Lung (tissue), 12 donors: ENCODE data around the gene ANKRD13B. TPM values are rescaled to one million over a fixed set of nuclear protein-coding genes. Genes with fewer than 3 reads are reported as not detected.
A peak's percentile ranks its signal among the peaks of the same experiment; 100 is the strongest.

ENCODE experiments used
- ATAC-seq: fragments of 200-7000 bp; cut with Tn5 transposase; one replicate; pipeline ENCODE4 v1.9.1; 2020; ENCODE audit warnings: moderate number of reproducible peaks; ENCODE audit not compliant: insufficient read depth, low FRiP score
- DNase-seq, 3 donors: peaks; one replicate each; pipeline ENCODE4 v3.0.0-alpha.2; 2013 to 2017
- H3K27ac ChIP-seq, 2 donors: one replicate each; pipeline ENCODE4 v1.5.1; 2013; ENCODE audit warnings: mild to moderate bottlenecking in 2 of 2, moderate library complexity in 2 of 2, control low read depth in 1 of 2, inconsistent platforms in 1 of 2, low read depth in 1 of 2, low read length in 1 of 2
- H3K27me3 ChIP-seq, 3 donors: one replicate each; pipeline ENCODE4 v1.5.1; 2013; ENCODE audit warnings: low read length in 2 of 3; ENCODE audit not compliant: control insufficient read depth in 3 of 3, insufficient read depth in 3 of 3
- H3K36me3 ChIP-seq, 4 donors: one replicate each; pipeline ENCODE4 v1.5.1; 2013; ENCODE audit warnings: low read length in 4 of 4, mild to moderate bottlenecking in 1 of 4, moderate library complexity in 1 of 4; ENCODE audit not compliant: control insufficient read depth in 4 of 4, insufficient read depth in 4 of 4
- H3K4me1 ChIP-seq, 5 donors: one replicate each; pipeline ENCODE4 v1.5.1; 2013; ENCODE audit warnings: low read length in 5 of 5, mild to moderate bottlenecking in 2 of 5, moderate library complexity in 1 of 5; ENCODE audit not compliant: control insufficient read depth in 5 of 5, insufficient read depth in 5 of 5
- H3K4me3 ChIP-seq: one replicate; pipeline ENCODE4 v1.5.1; 2013; ENCODE audit warnings: mild to moderate bottlenecking, control low read depth, moderate library complexity
- H3K9ac ChIP-seq, 2 donors: one replicate each; pipeline ENCODE4 v1.5.1; 2013; ENCODE audit warnings: low read length in 2 of 2, control low read depth in 1 of 2; ENCODE audit not compliant: insufficient read depth in 1 of 2
- H3K9me3 ChIP-seq, 4 donors: one replicate each; pipeline ENCODE4 v1.5.1; 2013; ENCODE audit warnings: low read length in 3 of 4, mild to moderate bottlenecking in 1 of 4, moderate library complexity in 1 of 4; ENCODE audit not compliant: control insufficient read depth in 4 of 4, insufficient read depth in 3 of 4
- CTCF ChIP-seq: IDR thresholded peaks from 2 replicates; pipeline ENCODE4 v1.5.1; 2012; ENCODE audit warnings: mild to moderate bottlenecking; ENCODE audit errors: control extremely low read depth, extremely low read depth
- WGBS, 2 donors: extraction: QIAGEN DNeasy Blood & Tissue Kit; methylation state at CpG; one replicate each; pipeline ENCODE4 v1.1.7; 2013; 5-methylcytosine and 5-hydroxymethylcytosine counted together
- polyA plus RNA-seq, 2 donors: library from polyadenylated mRNA; stranded (reverse); fragments of 200-250 nt; gene quantifications; one replicate each; pipeline ENCODE4 v1.2.1, GENCODE V29; 2013
- total RNA-seq, 2 donors: library from RNA; depleted of rRNA in 1 of 2; stranded (reverse); fragments of >200 nt in 1 of 2; gene quantifications; one replicate each; pipeline ENCODE4 v1.2.1, GENCODE V29; 2014 to 2021
- donor health status: control.
- donor health status: control.
- donor health status: Bipolar disorder and iron deficiency.
- donor health status: healthy.
- donor health status: DM: yes; HTN: yes; CAD: no.

The ANKRD13B gene
- total and polyA plus RNA-seq, 4 donors, result 2.7 to 6.9 (median 4.9) TPM

- peak overlapping the region in 1 of 2 donors; percentile 93 for H3K27ac ChIP-seq
- no peak overlapping the region for H3K9ac ChIP-seq
- no peak for TF ChIP-seq CTCF
- H3K36me3 ChIP-seq, result peaks cover 0 to 3% (median 0%) of the 10 kb centered on the region in 4 donors
- no peak overlapping the region for H3K4me3 ChIP-seq
- DNase-seq (no peak), ATAC-seq (no peak)
- peaks cover 0 to 3% (median 0%) of the 10 kb centered on the region in 4 donors for H3K9me3 ChIP-seq
- H3K4me1 ChIP-seq, result peaks cover 0 to 13% (median 11%) of the 10 kb centered on the region in 5 donors
- WGBS, 2 donors, result 53 to 54% methylated on average over 4 of the region's 4 CpGs
- H3K27me3 ChIP-seq, result peaks cover 0 to 29% (median 24%) of the 10 kb centered on the region in 3 donors
These were observed 30.3 kb downstream of the ANKRD13B start for GRCh38 chr17:29623283-29623647.

GRCh38 chr17:29624586-29624985 is 31.7 kb downstream of the ANKRD13B start:
- Histone ChIP-seq H3K36me3 (peaks cover 0 to 5% (median 0%) of the 10 kb centered on the region in 4 donors), H3K9me3 (peaks cover 0 to 3% (median 0%) of the 10 kb centered on the region in 4 donors), H3K9ac (no peak overlapping the region), H3K4me3 (no peak overlapping the region), H3K27me3 (peaks cover 0 to 16% (median 12%) of the 10 kb centered on the region in 3 donors), H3K27ac (peak overlapping the region in 1 of 2 donors; percentile 14), H3K4me1 (peaks cover 0 to 11% (median 11%) of the 10 kb centered on the region in 5 donors)
- no peak for DNase-seq
- WGBS, 2 donors, result 77 to 90% methylated on average over 4 of the region's 4 CpGs
- TF ChIP-seq CTCF, result no peak
- no peak for ATAC-seq

DNA sequence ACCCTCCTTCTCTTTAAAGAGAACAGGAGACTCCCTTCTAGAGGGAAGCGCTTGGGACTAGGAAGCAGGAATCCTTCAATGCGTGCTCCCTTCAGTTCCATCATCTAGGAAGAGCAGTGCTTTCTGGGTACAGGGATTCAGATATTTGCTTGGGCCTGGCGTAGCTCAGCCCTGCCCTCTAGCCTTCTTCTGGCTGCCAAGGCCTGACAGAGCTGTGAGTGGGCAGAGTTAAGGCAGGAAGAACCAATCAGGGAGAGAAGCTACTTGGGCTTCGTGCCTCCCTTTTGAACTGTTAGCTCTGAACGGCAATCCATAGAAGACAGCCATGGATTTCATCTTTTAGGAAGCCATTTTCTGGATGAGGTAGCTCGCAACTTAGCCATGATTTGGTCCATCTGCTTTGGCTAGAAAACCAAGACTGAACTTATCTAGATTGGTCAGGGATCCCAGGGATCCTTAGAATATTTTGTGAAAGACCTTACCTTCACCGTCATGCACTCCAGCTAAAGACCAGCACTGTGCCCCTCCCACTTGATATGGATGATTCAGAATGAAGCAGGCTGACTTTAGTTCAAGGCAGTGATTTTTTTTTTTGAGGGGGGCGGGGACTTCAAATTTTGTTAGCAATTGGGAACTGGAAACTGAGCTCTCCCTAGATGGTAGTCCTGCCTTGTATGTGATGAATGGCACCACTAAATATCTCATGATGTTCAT is 32.3 kb downstream of the ANKRD13B start:
- WGBS, 2 donors, result 82 to 86% methylated on average over 8 of the region's 8 CpGs
- ATAC-seq (no peak), DNase-seq (peak in 2 of 3 donors; percentile 33 to 49)
- Histone ChIP-seq H3K9ac (no peak overlapping the region), H3K27ac (peak overlapping the region in 1 of 2 donors; percentile 14), H3K36me3 (peaks cover 0 to 7% (median 0%) of the 10 kb centered on the region in 4 donors), H3K9me3 (peaks cover 0 to 3% (median 0%) of the 10 kb centered on the region in 4 donors), H3K4me1 (peaks cover 0 to 11% (median 11%) of the 10 kb centered on the region in 5 donors), H3K4me3 (no peak overlapping the region), H3K27me3 (peaks cover 0 to 11% (median 11%) of the 10 kb centered on the region in 3 donors)
- TF ChIP-seq CTCF, result no peak
